ENCODE data around the gene SLC36A3. TPM values are rescaled to one million over a fixed set of nuclear protein-coding genes. Genes with fewer than 3 reads are reported as not detected.
"Not testable (repeated sequence)": the region's sequence is repeated elsewhere in the genome, so short reads cannot be mapped to it uniquely, and the experiment has no call there.

The SLC36A3 gene
- total and polyA plus RNA-seq, 2 of the 8 experiments (the other 6 are each of a cell fraction or from before 2014, with no cell fraction given) = not detected

DNA sequence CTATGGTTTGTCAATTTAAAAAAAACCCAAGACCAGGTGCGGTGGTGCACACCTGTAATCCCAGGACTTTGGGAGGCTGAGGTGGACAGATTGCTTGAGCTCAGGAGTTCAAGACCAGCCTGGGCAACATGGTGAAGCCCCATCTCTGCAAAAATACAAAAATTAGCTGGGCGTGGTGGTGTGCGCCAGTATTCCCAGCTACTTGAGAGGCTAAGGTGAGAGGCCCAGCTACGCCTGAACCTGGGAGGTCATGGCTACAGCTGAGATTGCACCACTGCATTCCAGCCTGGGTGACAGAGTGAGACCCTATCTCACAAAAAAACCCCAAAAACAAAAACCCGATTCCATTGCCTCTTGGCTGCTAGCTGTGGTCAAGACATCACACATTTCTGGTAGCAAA lies 48.6 kb downstream of the SLC36A3 start:
- 92% methylated on average over 5 of the region's 5 CpGs; no CpG with 5 or more reads in 1 of the 2 experiments for WGBS, 2 experiments (ENCODE audit: extremely low coverage in 1 of 2, insufficient coverage in 1 of 2, insufficient read length in 1 of 2, insufficient replicate concordance in 2 of 2, low coverage in 1 of 2, low lambda C conversion rate in 2 of 2, missing lambda C conversion rate in 1 of 2)
- H3K27me3 ChIP-seq (replicated peaks in 1 of 4; ENCODE audit: control insufficient read depth in 3 of 4, extremely low read depth in 1 of 4, insufficient read depth in 3 of 4, low read length in 3 of 4); DNase-seq (ENCODE audit: low read depth in 1 of 2, low spot score in 2 of 2); H2BK15ac ChIP-seq (ENCODE audit: low read length); H4K8ac ChIP-seq (ENCODE audit: extremely low read depth, insufficient read depth, low read length); H3K9ac ChIP-seq (replicated peaks in 1 of 4; ENCODE audit: extremely low read depth in 1 of 4, low read depth in 3 of 4, low read length in 3 of 4); H4K20me1 ChIP-seq (replicated peaks in 1 of 2; ENCODE audit: control insufficient read depth in 1 of 2, insufficient read depth in 2 of 2, low read length in 2 of 2); H2BK120ac ChIP-seq (replicated peaks; ENCODE audit: low read depth, low read length); H3K9me3 ChIP-seq (ENCODE audit: insufficient read depth in 2 of 2, low read depth in 1 of 2, low read length in 1 of 2); H3K23me2 ChIP-seq (ENCODE audit: low read depth, low read length); H2BK20ac ChIP-seq (ENCODE audit: low read length); FAIRE-seq; H2BK5ac ChIP-seq (ENCODE audit: low read depth, low read length); POLR2A ChIA-PET (ENCODE audit: partially characterized antibody); H3K4me2 ChIP-seq (ENCODE audit: insufficient read depth in 1 of 2, low read depth in 2 of 2, low read length in 2 of 2); H2BK12ac ChIP-seq (ENCODE audit: low read depth, low read length); H3K4me3 ChIP-seq (ENCODE audit: extremely low read depth in 1 of 4, insufficient read depth in 2 of 4, low read depth in 3 of 4, low read length in 4 of 4); H3K27ac ChIP-seq (ENCODE audit: low read depth, low read length); H3K23ac ChIP-seq (ENCODE audit: insufficient read length); H3K36me3 ChIP-seq (ENCODE audit: control insufficient read depth in 2 of 4, insufficient read depth in 4 of 4, low read length in 3 of 4); H4K5ac ChIP-seq (ENCODE audit: insufficient read length, low read depth, low read length); H2AFZ ChIP-seq (ENCODE audit: low read length); H3K18ac ChIP-seq (ENCODE audit: extremely low read depth, low read length); H4K91ac ChIP-seq (replicated peaks; ENCODE audit: insufficient read length, low read length); H3K79me1 ChIP-seq (ENCODE audit: low read depth, low read length); H3K4ac ChIP-seq (replicated peaks; ENCODE audit: insufficient read length, low read depth, low read length); H3K79me2 ChIP-seq (ENCODE audit: control insufficient read depth in 1 of 2, insufficient read depth in 2 of 2, low read length in 2 of 2); H2AK5ac ChIP-seq (ENCODE audit: low read depth, low read length); H3K56ac ChIP-seq (replicated peaks; ENCODE audit: insufficient read length, low read depth, low read length); H3K14ac ChIP-seq (ENCODE audit: insufficient read length): not testable (repeated sequence)
- peaks cover 0 to 12% (median 5%) of the 10 kb centered on the region in 4 experiments for H3K4me1 ChIP-seq (replicated peaks in 1 of 4; ENCODE audit: control insufficient read depth in 3 of 4, insufficient read depth in 4 of 4, low read length in 3 of 4)
- CTCF ChIA-PET (ENCODE audit: partially characterized antibody) = interaction anchor here (0.6 to 2.2 kb wide), 7 partner anchors 10 to 266 kb away, joined by 3 to 9 read pairs (median 3); no protein-coding TSS in a partner anchor

Measured in H1 (cell line).